Prostate gland (tissue), 2 donors: ENCODE results near the gene DDN.

Experiments
- POLR2A ChIP-seq: fragments of 450-650 bp; IDR thresholded peaks from one replicate; pipeline ENCODE4 v1.6.1; 2016; ENCODE audit warnings: antibody characterized with exemption, mild to moderate bottlenecking
- POLR2AphosphoS5 ChIP-seq: sonication (generic); formaldehyde crosslinking; IDR thresholded peaks from one replicate; pipeline ENCODE4 v1.6.1; 2017; ENCODE audit warnings: antibody characterized with exemption
- TF ChIP-seq, protein P1 (sequence below), 4 experiments: fragments of 200-600 bp in 2 of 4; fragments of 450-650 bp in 2 of 4; sonication (generic) in 2 of 4; IDR thresholded peaks; 1 replicate in 3 of 4; 2 replicates in 1 of 4; pipeline ENCODE4 v1.5.1; 2016 to 2019; ENCODE audit warnings: antibody characterized with exemption in 4 of 4, mild to moderate bottlenecking in 2 of 4, moderate library complexity in 2 of 4

DNA sequence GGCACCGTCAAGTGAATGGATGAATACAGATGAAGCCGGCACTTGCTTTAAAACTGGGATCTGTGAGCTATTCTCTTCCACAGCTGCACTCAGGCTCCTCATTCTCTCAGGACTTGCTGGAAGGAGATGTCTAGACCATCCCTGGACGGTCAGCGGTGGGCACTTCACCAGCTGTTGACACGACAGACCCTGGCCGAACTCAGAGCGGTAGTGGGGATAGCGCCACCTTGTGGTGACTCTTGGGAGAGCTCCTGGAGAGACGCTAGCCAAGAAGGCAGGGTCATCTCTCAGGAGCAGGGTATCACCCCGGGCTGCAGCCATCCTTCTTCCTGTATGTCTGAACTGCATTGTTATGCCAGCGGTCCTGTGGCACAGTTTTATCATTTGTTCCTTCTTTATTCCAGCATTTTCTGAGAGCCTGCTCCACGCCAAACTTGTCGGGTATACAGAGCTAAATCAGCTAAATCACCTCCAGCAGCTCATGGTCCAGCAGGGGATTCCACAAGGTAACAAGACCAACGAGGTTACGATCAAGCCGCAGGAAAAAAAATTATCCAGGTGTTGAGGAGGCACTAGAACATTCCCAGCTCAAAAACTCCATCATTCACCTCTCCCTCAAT, 11.0 kb downstream of the DDN start:
- TF ChIP-seq, protein P1, sequence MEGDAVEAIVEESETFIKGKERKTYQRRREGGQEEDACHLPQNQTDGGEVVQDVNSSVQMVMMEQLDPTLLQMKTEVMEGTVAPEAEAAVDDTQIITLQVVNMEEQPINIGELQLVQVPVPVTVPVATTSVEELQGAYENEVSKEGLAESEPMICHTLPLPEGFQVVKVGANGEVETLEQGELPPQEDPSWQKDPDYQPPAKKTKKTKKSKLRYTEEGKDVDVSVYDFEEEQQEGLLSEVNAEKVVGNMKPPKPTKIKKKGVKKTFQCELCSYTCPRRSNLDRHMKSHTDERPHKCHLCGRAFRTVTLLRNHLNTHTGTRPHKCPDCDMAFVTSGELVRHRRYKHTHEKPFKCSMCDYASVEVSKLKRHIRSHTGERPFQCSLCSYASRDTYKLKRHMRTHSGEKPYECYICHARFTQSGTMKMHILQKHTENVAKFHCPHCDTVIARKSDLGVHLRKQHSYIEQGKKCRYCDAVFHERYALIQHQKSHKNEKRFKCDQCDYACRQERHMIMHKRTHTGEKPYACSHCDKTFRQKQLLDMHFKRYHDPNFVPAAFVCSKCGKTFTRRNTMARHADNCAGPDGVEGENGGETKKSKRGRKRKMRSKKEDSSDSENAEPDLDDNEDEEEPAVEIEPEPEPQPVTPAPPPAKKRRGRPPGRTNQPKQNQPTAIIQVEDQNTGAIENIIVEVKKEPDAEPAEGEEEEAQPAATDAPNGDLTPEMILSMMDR (IDR thresholded peaks at IDR 0.05): peak; percentile 16 to 81 (median 58)
- TF ChIP-seq POLR2A (no peak), POLR2AphosphoS5 (no peak)
